Neural cell (in vitro differentiated cells): ENCODE data around the gene CLCA1. TPM values are rescaled to one million over a fixed set of nuclear protein-coding genes. Genes with fewer than 3 reads are reported as not detected.

Experiments used
- H2AFZ ChIP-seq: fragments of 200-600, 300-800 bp; sonication (generic), shearing (Covaris generic); 2 replicates; pipeline ENCODE4 v1.6.0; 2014; ENCODE audit warnings: low read depth, mild to moderate bottlenecking, antibody characterized with exemption, low read length, moderate library complexity
- H3F3A ChIP-seq: fragments of 200-600 bp; shearing (Covaris generic); 2 replicates; pipeline ENCODE4 v1.6.1; 2016; ENCODE audit warnings: mild to moderate bottlenecking, moderate library complexity, mixed read lengths, antibody characterized with exemption, low read length; ENCODE audit not compliant: insufficient read depth, poor library complexity, severe bottlenecking
- H3K27ac ChIP-seq: fragments of 200-600, 300-800 bp; sonication (generic), shearing (Covaris generic); 2 replicates; pipeline ENCODE4 v1.5.1; 2014; ENCODE audit warnings: mild to moderate bottlenecking, low read length, moderate library complexity
- H3K27me3 ChIP-seq: fragments of 300-800, 200-600 bp; sonication (generic), shearing (Covaris generic); 2 replicates; pipeline ENCODE4 v1.6.0; 2014; ENCODE audit warnings: mild to moderate bottlenecking, low read depth, low read length, moderate library complexity; ENCODE audit not compliant: insufficient read depth
- H3K36me3 ChIP-seq: fragments of 300-800, 200-600 bp; sonication (generic), shearing (Covaris generic); 2 replicates; pipeline ENCODE4 v1.5.1; 2014; ENCODE audit warnings: mild to moderate bottlenecking, antibody characterized with exemption, low read length, moderate library complexity; ENCODE audit not compliant: insufficient read depth
- H3K4me2 ChIP-seq: fragments of 300-800, 200-600 bp; sonication (generic), shearing (Covaris generic); 2 replicates; pipeline ENCODE4 v1.6.0; 2014; ENCODE audit warnings: mild to moderate bottlenecking, low read length
- H3K4me3 ChIP-seq: fragments of 300-800, 200-600 bp; sonication (generic), shearing (Covaris generic); 2 replicates; pipeline ENCODE4 v1.5.1; 2014; ENCODE audit warnings: mild to moderate bottlenecking, low read length, moderate library complexity
- H3K79me2 ChIP-seq: fragments of 200-600 bp; shearing (Covaris generic); replicated peaks from 2 replicates; pipeline ENCODE4 v1.6.0; 2014; ENCODE audit warnings: mild to moderate bottlenecking, low read length, moderate library complexity; ENCODE audit not compliant: insufficient read depth
- H3K9ac ChIP-seq: fragments of 300-800, 200-600 bp; sonication (generic), shearing (Covaris generic); 2 replicates; pipeline ENCODE4 v1.6.1; 2016; ENCODE audit warnings: mild to moderate bottlenecking, low read length, mixed read lengths
- H3K9me2 ChIP-seq: fragments of 200-600 bp; shearing (Covaris generic); 2 replicates; pipeline ENCODE4 v1.6.1; 2016; ENCODE audit warnings: mild to moderate bottlenecking, low read length, mixed read lengths; ENCODE audit not compliant: insufficient read depth
- H3K9me3 ChIP-seq: fragments of 200-600, 300-800 bp; sonication (generic), shearing (Covaris generic); 2 replicates; pipeline ENCODE4 v1.6.1; 2016; ENCODE audit warnings: mild to moderate bottlenecking, mixed run types, low read length, moderate library complexity, mixed read lengths
- H4K20me1 ChIP-seq: fragments of 200-600 bp; shearing (Covaris generic); 2 replicates; pipeline ENCODE4 v1.6.1; 2016; ENCODE audit warnings: mild to moderate bottlenecking, mixed run types; ENCODE audit not compliant: insufficient read depth
- CTCF ChIP-seq: fragments of 450-650 bp; IDR thresholded peaks from 2 replicates; pipeline ENCODE4 v1.5.1; 2014; ENCODE audit warnings: antibody characterized with exemption, mild to moderate bottlenecking, moderate library complexity; ENCODE audit not compliant: poor library complexity, severe bottlenecking
- EP300 ChIP-seq: fragments of 450-650 bp; conservative IDR thresholded peaks from 2 replicates; pipeline ENCODE4 v1.6.1; 2014; ENCODE audit warnings: antibody characterized with exemption, mild to moderate bottlenecking, moderate library complexity; ENCODE audit not compliant: poor library complexity, severe bottlenecking
- EZH2 ChIP-seq: fragments of 200-600, 300-800 bp; shearing (Covaris generic), sonication (generic); IDR thresholded peaks from 2 replicates; pipeline ENCODE4 v1.6.1; 2014; ENCODE audit warnings: antibody characterized with exemption, low read length, borderline replicate concordance, mild to moderate bottlenecking; ENCODE audit not compliant: insufficient read depth, poor library complexity, severe bottlenecking
- MXI1 ChIP-seq: fragments of 450-650 bp; conservative IDR thresholded peaks from 2 replicates; pipeline ENCODE4 v1.6.1; 2014; ENCODE audit warnings: antibody characterized with exemption, mild to moderate bottlenecking; ENCODE audit not compliant: poor library complexity, severe bottlenecking
- POLR2AphosphoS5 ChIP-seq: IDR thresholded peaks from 2 replicates; pipeline ENCODE4 v1.6.1; 2012
- RAD21 ChIP-seq: fragments of 450-650 bp; conservative IDR thresholded peaks from 2 replicates; pipeline ENCODE4 v1.6.1; 2014; ENCODE audit warnings: antibody characterized with exemption, mild to moderate bottlenecking, moderate library complexity
- REST ChIP-seq: IDR thresholded peaks from 2 replicates; pipeline ENCODE4 v1.6.1; 2012; ENCODE audit warnings: borderline replicate concordance
- SMC3 ChIP-seq: fragments of 450-650 bp; conservative IDR thresholded peaks from 2 replicates; pipeline ENCODE4 v1.6.1; 2014; ENCODE audit warnings: antibody characterized with exemption, mild to moderate bottlenecking, moderate library complexity; ENCODE audit not compliant: poor library complexity
- TAF1 ChIP-seq: IDR thresholded peaks from 2 replicates; pipeline ENCODE4 v1.6.1; 2012; ENCODE audit warnings: low read depth
- polyA plus RNA-seq: library from polyadenylated mRNA; depleted of rRNA; stranded (reverse); fragments of >200 nt; gene quantifications from 2 replicates; pipeline ENCODE4 v1.2.3, GENCODE V29; 2014

CLCA1 gene
- polyA plus RNA-seq, 1 donor from 2014 or later: not detected

- Histone ChIP-seq H3K27me3 (no peaks in the 10 kb centered on the region), H3K9ac (no peak overlapping the region), H3K79me2 (no peaks in the 10 kb centered on the region), H3K9me3 (no peaks in the 10 kb centered on the region), H3K9me2 (no peaks in the 10 kb centered on the region), H4K20me1 (no peaks in the 10 kb centered on the region), H3F3A (no peaks in the 10 kb centered on the region), H3K4me2 (no peak overlapping the region), H3K27ac (no peak overlapping the region), H3K36me3 (no peaks in the 10 kb centered on the region), H3K4me3 (no peak overlapping the region), H2AFZ (no peak overlapping the region)
- TF ChIP-seq RAD21 (no peak), POLR2AphosphoS5 (no peak), MXI1 (no peak), EP300 (no peak), SMC3 (no peak), TAF1 (no peak), CTCF (no peak), REST (no peak), EZH2 (no peak)
Observed at GRCh38 chr1:86527306-86527705, 58.6 kb downstream of the CLCA1 start.

GRCh38 chr1:86530211-86530845 lies 61.6 kb downstream of the CLCA1 start:
- Histone ChIP-seq H2AFZ (no peak overlapping the region), H3K9ac (no peak overlapping the region), H3K36me3 (no peaks in the 10 kb centered on the region), H3K27ac (no peak overlapping the region), H3K4me3 (no peak overlapping the region), H4K20me1 (no peaks in the 10 kb centered on the region), H3K27me3 (no peaks in the 10 kb centered on the region), H3K9me3 (no peaks in the 10 kb centered on the region), H3F3A (no peaks in the 10 kb centered on the region), H3K9me2 (no peaks in the 10 kb centered on the region), H3K4me2 (no peak overlapping the region), H3K79me2 (no peaks in the 10 kb centered on the region)
- TF ChIP-seq REST (no peak), CTCF (no peak), POLR2AphosphoS5 (no peak), EZH2 (no peak)
